B cell (primary cell): Measurements from ENCODE around the gene HOXB7. TPM values are rescaled to one million over a fixed set of nuclear protein-coding genes. Genes with fewer than 3 reads are reported as not detected.

Experiments
- ATAC-seq: fragments of 200-7000 bp; cut with Tn5 transposase; one replicate; pipeline ENCODE4 v1.10.0; 2021; ENCODE audit warnings: low read depth, mild to moderate bottlenecking, moderate number of reproducible peaks, moderate library complexity
- CTCF ChIA-PET: fragments of 350-600 bp; sonication (Branson Sonifier 250); formaldehyde crosslinking; loops from one replicate; lab custom pipeline; 2021; ENCODE audit warnings: antibody characterized with exemption, inconsistent platforms; lab: Charles Lee
- POLR2A ChIA-PET: fragments of 350-600 bp; sonication (Branson Sonifier 250); formaldehyde crosslinking; loops from one replicate; lab custom pipeline; 2021; ENCODE audit warnings: antibody characterized with exemption; lab: Charles Lee
- DNase-seq: peaks from one replicate; pipeline ENCODE4 v3.0.0; 2013
- H2AFZ ChIP-seq: 2 replicates; pipeline ENCODE4 v1.6.1; 2012; ENCODE audit warnings: mild to moderate bottlenecking, low read depth, low read length; ENCODE audit not compliant: insufficient read depth, poor library complexity, severe bottlenecking
- H3K27ac ChIP-seq, 2 donors: 1 replicate in 1 of 2; 2 replicates in 1 of 2; pipeline ENCODE4 v1.5.1; 2012 to 2013; ENCODE audit warnings: low read length in 2 of 2, mild to moderate bottlenecking in 2 of 2, moderate library complexity in 1 of 2
- H3K27me3 ChIP-seq, 4 experiments: fragments of 200-600 bp in 1 of 4; sonication (generic) in 1 of 4; replicated peaks in 1 of 4; 1 replicate in 2 of 4; 2 replicates in 2 of 4; pipeline versions ENCODE4 v1.6.1 to v1.7.0; 2013 to 2016; ENCODE audit warnings: low read length in 3 of 4, mild to moderate bottlenecking in 2 of 4, mixed read lengths in 1 of 4, moderate library complexity in 1 of 4; ENCODE audit not compliant: insufficient read depth in 4 of 4, control insufficient read depth in 3 of 4; ENCODE audit errors: control extremely low read depth in 1 of 4
- H3K36me3 ChIP-seq, 2 experiments: replicated peaks in 1 of 2; 1 replicate in 1 of 2; 2 replicates in 1 of 2; pipeline versions ENCODE4 v1.6.1 to v1.7.1; 2013; ENCODE audit warnings: low read length in 1 of 2; ENCODE audit not compliant: insufficient read depth in 2 of 2, control insufficient read depth in 1 of 2; ENCODE audit errors: control extremely low read depth in 1 of 2, extremely low read depth in 1 of 2
- H3K4me1 ChIP-seq, 2 donors: fragments of 200-600 bp in 1 of 2; sonication (generic) in 1 of 2; 1 replicate in 1 of 2; 2 replicates in 1 of 2; pipeline versions ENCODE4 v1.5.1 to v1.6.1; 2013 to 2017; ENCODE audit warnings: low read length in 2 of 2; ENCODE audit not compliant: control insufficient read depth in 2 of 2, insufficient read depth in 2 of 2
- H3K4me2 ChIP-seq: replicated peaks from 2 replicates; pipeline ENCODE3; 2012; ENCODE audit warnings: mild to moderate bottlenecking, low read depth, low read length; ENCODE audit not compliant: poor library complexity, severe bottlenecking
- H3K4me3 ChIP-seq, 5 experiments: fragments of 200-600 bp in 1 of 5; sonication (generic) in 1 of 5; 1 replicate in 3 of 5; 2 replicates in 2 of 5; pipeline versions ENCODE4 v1.5.1 to v1.7.0; 2011 to 2016; ENCODE audit warnings: low read length in 4 of 5, mild to moderate bottlenecking in 4 of 5, low read depth in 2 of 5, control low read depth in 1 of 5, moderate library complexity in 1 of 5; ENCODE audit not compliant: insufficient read depth in 1 of 5; ENCODE audit errors: control extremely low read depth in 1 of 5, extremely low read depth in 1 of 5
- H3K79me2 ChIP-seq: fragments of 200-600 bp; sonication (generic); one replicate; pipeline ENCODE4 v1.6.0; 2016; ENCODE audit warnings: low read length; ENCODE audit not compliant: control insufficient read depth, insufficient read depth
- H3K9ac ChIP-seq: fragments of 200-600 bp; sonication (generic); 2 replicates; pipeline ENCODE4 v1.6.1; 2017; ENCODE audit warnings: mild to moderate bottlenecking, low read length, moderate library complexity
- H3K9me3 ChIP-seq, 3 donors: one replicate each; pipeline versions ENCODE4 v1.6.1 to v1.7.1; 2013; ENCODE audit warnings: low read length in 2 of 3; ENCODE audit not compliant: control insufficient read depth in 2 of 3, insufficient read depth in 1 of 3; ENCODE audit errors: control extremely low read depth in 1 of 3
- H4K20me1 ChIP-seq: 2 replicates; pipeline ENCODE4 v1.6.0; 2012; ENCODE audit warnings: mild to moderate bottlenecking, low read length; ENCODE audit not compliant: insufficient read depth, control insufficient read depth, poor library complexity, severe bottlenecking
- H3K27ac Mint-ChIP-seq: one replicate; pipeline ENCODE4 v1.8.0; 2021; ENCODE audit warnings: mixed read lengths
- H3K27me3 Mint-ChIP-seq: one replicate; pipeline ENCODE4 v1.8.0; 2021; ENCODE audit warnings: mixed read lengths
- H3K4me1 Mint-ChIP-seq: one replicate; pipeline ENCODE4 v1.8.0; 2021; ENCODE audit warnings: mixed read lengths
- H3K4me3 Mint-ChIP-seq: one replicate; pipeline ENCODE4 v1.8.0; 2021; ENCODE audit warnings: mixed read lengths
- H3K9me3 Mint-ChIP-seq: one replicate; pipeline ENCODE4 v1.8.0; 2022; ENCODE audit warnings: mixed read lengths; ENCODE audit not compliant: insufficient read depth
- EZH2 ChIP-seq: IDR thresholded peaks from 2 replicates; pipeline ENCODE4 v1.6.1; 2012; ENCODE audit warnings: borderline replicate concordance, low read depth, mild to moderate bottlenecking, moderate library complexity, low read length; ENCODE audit not compliant: insufficient read depth, poor library complexity, severe bottlenecking
- whole genome bisulfite sequencing: methylation state at CpG from one replicate; pipeline ENCODE4 v1.1.5; 2013; ENCODE audit warnings: missing lambda C conversion rate; ENCODE audit not compliant: insufficient coverage; 5-methylcytosine and 5-hydroxymethylcytosine counted together
- intact Hi-C: fragments of 100-400 bp; cut with micrococcal nuclease; formaldehyde crosslinking; loops from one replicate; pipeline ENCODE4 v1.10.0; 2022
- polyA plus RNA-seq: library from polyadenylated mRNA; depleted of rRNA; stranded (reverse); fragments of >200 nt; gene quantifications from 2 replicates; pipeline ENCODE4 v1.2.3, GENCODE V29; 2012
- total RNA-seq, 2 donors: library from RNA; stranded (reverse); fragments of 120-200 nt in 1 of 2; gene quantifications; 1 replicate in 1 of 2; 2 replicates in 1 of 2; pipeline versions ENCODE4 v1.2.3 to v1.2.4, GENCODE V29; 2013 to 2022
- TF ChIP-seq, protein P1 (sequence below): fragments of 200-600 bp; IDR thresholded peaks from one replicate; pipeline ENCODE4 v1.8.0; 2022; ENCODE audit warnings: antibody characterized with exemption, mild to moderate bottlenecking

Gene HOXB7
- total and polyA plus RNA-seq, 2 donors (not counting 1 experiment from before 2014, with no cell fraction given): 0.25 to 1.3 TPM

DNA sequence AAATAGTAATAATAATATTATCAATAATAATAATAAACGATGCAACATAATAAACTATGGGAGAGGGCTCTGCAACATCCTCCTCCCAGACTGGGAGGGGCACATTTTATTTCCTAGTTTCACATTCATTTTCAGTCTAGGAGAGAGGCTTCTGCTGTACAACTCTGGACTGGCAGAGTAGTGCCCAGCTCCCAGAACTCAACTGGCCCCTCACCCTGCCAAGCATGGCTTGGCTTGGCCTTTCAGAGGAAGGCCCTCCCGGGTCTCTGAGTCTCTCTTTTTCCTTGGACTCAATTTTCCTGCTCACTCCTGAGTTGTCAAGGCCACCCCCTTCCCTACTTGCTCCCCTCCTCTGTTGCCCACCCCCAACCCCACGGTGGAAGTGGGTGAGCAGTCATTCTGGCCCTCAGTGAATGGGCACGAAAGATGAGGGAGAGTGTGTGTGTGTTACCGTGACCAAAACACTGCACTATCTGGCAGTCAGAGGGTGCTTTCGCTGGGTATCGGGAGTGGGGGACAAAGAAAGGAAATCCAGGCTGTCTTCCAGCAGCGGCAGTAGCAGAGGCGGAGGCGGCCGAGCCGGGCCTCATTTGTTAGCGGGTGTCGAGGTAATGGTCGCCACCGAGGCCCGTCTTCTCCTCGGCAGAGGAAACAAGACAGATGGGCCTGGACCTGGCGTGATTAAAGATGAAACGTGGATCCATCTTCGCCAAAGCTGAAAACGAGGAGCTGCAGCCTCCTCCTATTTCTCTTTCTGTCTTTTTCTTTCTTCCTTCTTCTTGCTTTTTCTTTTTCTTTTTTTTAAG, 34.9 kb downstream of the HOXB7 start:
- no peak overlapping the region for H3K9ac ChIP-seq
- Mint-ChIP-seq H3K27me3 (peaks cover 30% of the 10 kb centered on the region), H3K4me1 (peaks cover 33% of the 10 kb centered on the region), H3K27ac (no peak overlapping the region), H3K4me3 (peak overlapping the region; percentile 71), H3K9me3 (no peaks in the 10 kb centered on the region)
- H3K4me1 ChIP-seq: peaks cover 33 to 34% of the 10 kb centered on the region in 2 donors
- H3K79me2 ChIP-seq: no peaks in the 10 kb centered on the region
- ChIA-PET CTCF (no interaction called here), POLR2A (no interaction called here)
- 68% methylated on average over 17 of the region's 22 CpGs for WGBS
- no peaks in the 10 kb centered on the region for H3K36me3 ChIP-seq
- intact Hi-C loops: loop anchor here (5.0 kb wide), 1 partner anchor 36 kb away; the partner anchor contains the start of gene HOXB7
- peaks cover 0 to 44% (median 26%) of the 10 kb centered on the region in 4 experiments for H3K27me3 ChIP-seq
- no peak for TF ChIP-seq EZH2
- TF ChIP-seq, protein P1, sequence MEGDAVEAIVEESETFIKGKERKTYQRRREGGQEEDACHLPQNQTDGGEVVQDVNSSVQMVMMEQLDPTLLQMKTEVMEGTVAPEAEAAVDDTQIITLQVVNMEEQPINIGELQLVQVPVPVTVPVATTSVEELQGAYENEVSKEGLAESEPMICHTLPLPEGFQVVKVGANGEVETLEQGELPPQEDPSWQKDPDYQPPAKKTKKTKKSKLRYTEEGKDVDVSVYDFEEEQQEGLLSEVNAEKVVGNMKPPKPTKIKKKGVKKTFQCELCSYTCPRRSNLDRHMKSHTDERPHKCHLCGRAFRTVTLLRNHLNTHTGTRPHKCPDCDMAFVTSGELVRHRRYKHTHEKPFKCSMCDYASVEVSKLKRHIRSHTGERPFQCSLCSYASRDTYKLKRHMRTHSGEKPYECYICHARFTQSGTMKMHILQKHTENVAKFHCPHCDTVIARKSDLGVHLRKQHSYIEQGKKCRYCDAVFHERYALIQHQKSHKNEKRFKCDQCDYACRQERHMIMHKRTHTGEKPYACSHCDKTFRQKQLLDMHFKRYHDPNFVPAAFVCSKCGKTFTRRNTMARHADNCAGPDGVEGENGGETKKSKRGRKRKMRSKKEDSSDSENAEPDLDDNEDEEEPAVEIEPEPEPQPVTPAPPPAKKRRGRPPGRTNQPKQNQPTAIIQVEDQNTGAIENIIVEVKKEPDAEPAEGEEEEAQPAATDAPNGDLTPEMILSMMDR: no peak
- ATAC-seq: no peak
- H3K4me3 ChIP-seq: no peak overlapping the region
- no peaks in the 10 kb centered on the region for H4K20me1 ChIP-seq
- DNase-seq: peak; percentile 24
- no peak overlapping the region for H2AFZ ChIP-seq
- peak overlapping the region; percentile 96 for H3K4me2 ChIP-seq
- peaks cover 0 to 15% (median 0%) of the 10 kb centered on the region in 3 donors for H3K9me3 ChIP-seq
- no peak overlapping the region for H3K27ac ChIP-seq

DNA sequence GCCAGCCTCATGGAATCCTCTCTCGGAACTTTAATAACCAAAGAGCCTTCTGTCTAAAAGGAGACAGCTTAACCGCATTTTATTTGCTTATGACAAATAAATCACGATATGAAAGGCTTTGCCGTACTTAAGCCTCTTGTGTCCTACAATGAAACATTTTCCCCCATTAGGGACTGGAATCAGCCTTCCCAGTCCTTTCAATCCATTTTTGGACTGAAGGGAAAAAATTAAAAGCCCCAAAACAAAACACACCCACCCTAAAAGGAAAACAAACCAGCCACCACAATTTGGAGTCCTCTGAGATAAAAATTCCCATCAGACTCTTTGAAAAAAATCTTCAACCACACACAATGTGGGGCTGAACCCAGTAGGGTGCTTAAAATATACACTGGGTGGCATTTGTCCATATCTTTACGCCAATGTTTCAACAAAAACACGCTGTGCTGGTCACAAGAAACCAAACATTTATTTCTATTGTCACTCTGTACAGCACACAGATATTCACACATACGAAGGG, 35.7 kb downstream of the HOXB7 start:
- 83% methylated on average over 5 of the region's 7 CpGs for WGBS
- Histone ChIP-seq H4K20me1 (no peaks in the 10 kb centered on the region), H3K9ac (no peak overlapping the region), H3K4me3 (no peak overlapping the region), H3K36me3 (no peaks in the 10 kb centered on the region), H3K9me3 (peaks cover 0 to 18% (median 0%) of the 10 kb centered on the region in 3 donors), H3K79me2 (no peaks in the 10 kb centered on the region), H3K27me3 (peaks cover 0 to 43% (median 20%) of the 10 kb centered on the region in 4 experiments), H3K27ac (no peak overlapping the region), H2AFZ (no peak overlapping the region), H3K4me1 (peaks cover 27 to 30% of the 10 kb centered on the region in 2 donors), H3K4me2 (no peak overlapping the region)
- ATAC-seq (no peak), DNase-seq (no peak)
- H3K27me3 Mint-ChIP-seq: peaks cover 22% of the 10 kb centered on the region
- no peaks in the 10 kb centered on the region for H3K9me3 Mint-ChIP-seq
- ChIA-PET CTCF (interaction anchor here (1.2 kb wide), 1 partner anchor 225 kb away, joined by 3 read pairs; no protein-coding TSS in a partner anchor), POLR2A (no interaction called here)
- H3K4me3 Mint-ChIP-seq: no peak overlapping the region
- intact Hi-C loops: loop anchor here (5.0 kb wide), 1 partner anchor 37 kb away; the partner anchor contains the start of gene HOXB7
- peaks cover 31% of the 10 kb centered on the region for H3K4me1 Mint-ChIP-seq
- no peak for TF ChIP-seq EZH2
- TF ChIP-seq, protein P1: no peak
- no peak overlapping the region for H3K27ac Mint-ChIP-seq
